Calu3 (cell line): ENCODE results near the gene ANKS3. TPM values are rescaled to one million over a fixed set of nuclear protein-coding genes. Genes with fewer than 3 reads are reported as not detected.

Experiments
- BruUV-seq: library from RNA; stranded (reverse); fragments of 400-500 nt; replicated peaks from 2 replicates; lab custom pipeline; 2021; lab: Mats Ljungman, UMichigan
- CTCF ChIA-PET: fragments of 300-600 bp; sonication (Branson Sonifier 250); formaldehyde crosslinking; loops from one replicate; lab custom pipeline; 2022; ENCODE audit warnings: antibody characterized with exemption; lab: Charles Lee
- DNase-seq: peaks from one replicate; pipeline ENCODE4 v3.0.0; 2022
- H3K27ac Mint-ChIP-seq: one replicate; pipeline ENCODE4 v1.8.0; 2022; ENCODE audit warnings: mixed read lengths; ENCODE audit not compliant: unreplicated experiment
- H3K27me3 Mint-ChIP-seq: one replicate; pipeline ENCODE4 v1.8.0; 2022; ENCODE audit warnings: mixed read lengths; ENCODE audit not compliant: unreplicated experiment
- H3K36me3 Mint-ChIP-seq: one replicate; pipeline ENCODE4 v1.8.0; 2022; ENCODE audit warnings: mild to moderate bottlenecking, moderate library complexity, mixed read lengths; ENCODE audit not compliant: insufficient read depth, unreplicated experiment
- H3K4me1 Mint-ChIP-seq: one replicate; pipeline ENCODE4 v1.8.0; 2022; ENCODE audit warnings: mild to moderate bottlenecking, low read depth, mixed read lengths; ENCODE audit not compliant: unreplicated experiment
- H3K4me3 Mint-ChIP-seq: one replicate; pipeline ENCODE4 v1.8.0; 2022; ENCODE audit warnings: mild to moderate bottlenecking, low read depth, moderate library complexity, mixed read lengths; ENCODE audit not compliant: unreplicated experiment
- H3K9me3 Mint-ChIP-seq: one replicate; pipeline ENCODE4 v1.8.0; 2022; ENCODE audit warnings: low read depth, mixed read lengths; ENCODE audit not compliant: unreplicated experiment
- CTCF ChIP-seq: fragments of 200-600 bp; IDR thresholded peaks from one replicate; pipeline ENCODE4 v1.8.0; 2022; ENCODE audit warnings: antibody characterized with exemption; ENCODE audit not compliant: unreplicated experiment
- intact Hi-C: fragments of 100-400 bp; cut with micrococcal nuclease; formaldehyde crosslinking; loops from one replicate; pipeline ENCODE4 v1.10.0; 2022; ENCODE audit not compliant: unreplicated experiment
- total RNA-seq: library from RNA; stranded (reverse); gene quantifications from 2 replicates; pipeline ENCODE4 v1.2.3, GENCODE V29; 2022

ANKS3 gene
- total RNA-seq, 1 experiment from 2014 or later: 46.9 TPM

DNA sequence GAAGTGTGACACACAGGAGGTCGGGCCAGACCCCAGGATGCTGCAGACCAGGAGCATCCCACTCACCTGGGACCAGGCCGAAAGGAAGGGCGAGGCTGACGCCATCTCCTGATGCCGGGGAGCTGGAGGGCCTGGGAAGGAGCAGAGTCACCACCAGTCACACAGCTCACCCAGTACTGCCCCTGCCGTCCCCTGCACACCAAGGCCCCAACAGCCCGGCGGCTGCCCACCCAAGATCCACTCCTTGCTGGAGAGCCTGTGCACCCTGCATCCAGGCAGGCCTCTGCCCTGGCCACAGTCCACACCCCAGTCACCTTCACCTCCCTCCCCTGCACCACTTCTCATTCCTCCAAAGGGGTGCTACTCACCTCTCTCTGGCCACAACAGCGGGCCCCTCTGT is 28.1 kb upstream of the ANKS3 start:
- BruUV-seq: no TSS peak
- DNase-seq: no peak
- no peak for TF ChIP-seq CTCF
- CTCF ChIA-PET: no interaction called here
- Mint-ChIP-seq H3K27me3 (no peaks in the 10 kb centered on the region), H3K9me3 (no peaks in the 10 kb centered on the region), H3K4me3 (no peak overlapping the region), H3K36me3 (peaks cover 68% of the 10 kb centered on the region), H3K4me1 (peaks cover 9% of the 10 kb centered on the region), H3K27ac (no peak overlapping the region)
- intact Hi-C loops: no loop called here

- TF ChIP-seq CTCF: no peak
- BruUV-seq: no TSS peak
- Mint-ChIP-seq H3K27ac (no peak overlapping the region), H3K9me3 (peaks cover 3% of the 10 kb centered on the region), H3K4me1 (no peaks in the 10 kb centered on the region), H3K4me3 (no peak overlapping the region), H3K27me3 (no peaks in the 10 kb centered on the region), H3K36me3 (peaks cover 63% of the 10 kb centered on the region)
- CTCF ChIA-PET: no interaction called here
- intact Hi-C loops: no loop called here
- no peak for DNase-seq
Observed at GRCh38 chr16:4760221-4760910, 26.3 kb upstream of the ANKS3 start.

DNA sequence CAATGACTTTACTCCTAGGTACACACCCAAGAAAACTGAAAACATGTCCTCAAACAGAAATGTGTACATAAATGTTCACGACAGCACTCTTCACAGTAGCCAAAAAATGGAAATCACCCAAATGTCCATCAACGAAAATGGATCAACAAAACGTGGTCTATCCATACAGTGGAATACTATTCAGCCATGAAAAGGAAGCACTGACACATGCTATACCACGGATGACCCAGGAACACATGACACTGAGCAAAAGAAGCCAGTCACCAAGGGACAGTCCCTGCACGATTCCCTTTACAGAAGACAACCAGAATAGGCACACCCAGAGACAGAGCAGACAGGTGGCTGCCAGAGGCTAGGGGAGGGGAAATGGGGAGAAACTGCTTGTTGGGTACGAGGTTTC is 21.6 kb upstream of the ANKS3 start:
- H3K9me3 Mint-ChIP-seq: peaks cover 3% of the 10 kb centered on the region
- no peak for DNase-seq
- H3K27me3 Mint-ChIP-seq: no peaks in the 10 kb centered on the region
- H3K4me1 Mint-ChIP-seq: no peaks in the 10 kb centered on the region
- CTCF ChIA-PET: no interaction called here
- BruUV-seq: no TSS peak
- intact Hi-C loops: no loop called here
- H3K27ac Mint-ChIP-seq: no peak overlapping the region
- no peak for TF ChIP-seq CTCF
- peaks cover 64% of the 10 kb centered on the region for H3K36me3 Mint-ChIP-seq
- no peak overlapping the region for H3K4me3 Mint-ChIP-seq

GRCh38 chr16:4754865-4755264 is 20.8 kb upstream of the ANKS3 start:
- Mint-ChIP-seq H3K27me3 (no peaks in the 10 kb centered on the region), H3K36me3 (peaks cover 66% of the 10 kb centered on the region), H3K4me1 (no peaks in the 10 kb centered on the region), H3K27ac (no peak overlapping the region), H3K9me3 (peaks cover 3% of the 10 kb centered on the region), H3K4me3 (no peak overlapping the region)
- intact Hi-C loops: no loop called here
- CTCF ChIA-PET: no interaction called here
- no TSS peak for BruUV-seq
- no peak for DNase-seq
- TF ChIP-seq CTCF: no peak
